WERI-Rb-1 (cell line): ENCODE results near the gene HSPH1.

Experiments
- DNase-seq: peaks from one replicate; pipeline ENCODE4 v3.0.0-alpha.2; 2020
- H3K27ac ChIP-seq: fragments of 250-450 bp; sonication (Bioruptor Pico); 2 replicates; pipeline ENCODE4 v1.5.1; 2020; ENCODE audit warnings: mild to moderate bottlenecking, moderate library complexity
- H3K27me3 ChIP-seq: fragments of 250-450 bp; sonication (Bioruptor Pico); 2 replicates; pipeline ENCODE4 v1.5.1; 2021; ENCODE audit warnings: mild to moderate bottlenecking, low read depth, moderate library complexity; ENCODE audit not compliant: insufficient read depth, severe bottlenecking
- H3K36me3 ChIP-seq: fragments of 250-450 bp; sonication (Bioruptor Pico); 2 replicates; pipeline ENCODE4 v1.5.1; 2020; ENCODE audit warnings: mild to moderate bottlenecking, moderate library complexity
- H3K4me3 ChIP-seq: 2 replicates; pipeline ENCODE4 v1.5.1; 2011; ENCODE audit warnings: low read depth, mild to moderate bottlenecking, control low read depth, low read length
- H3K9me3 ChIP-seq: fragments of 250-450 bp; sonication (Bioruptor Pico); 2 replicates; pipeline ENCODE4 v1.5.1; 2021; ENCODE audit warnings: mild to moderate bottlenecking, moderate library complexity; ENCODE audit not compliant: severe bottlenecking
- TF ChIP-seq, protein P1 (sequence below): IDR thresholded peaks from 2 replicates; pipeline ENCODE4 v1.5.1; 2011; ENCODE audit warnings: low read depth, mild to moderate bottlenecking, control low read depth, inconsistent platforms, low read length

The HSPH1 gene

GRCh38 chr13:31122544-31123260 lies 39.0 kb downstream of the HSPH1 start:
- DNase-seq, result no peak
- TF ChIP-seq, protein P1, sequence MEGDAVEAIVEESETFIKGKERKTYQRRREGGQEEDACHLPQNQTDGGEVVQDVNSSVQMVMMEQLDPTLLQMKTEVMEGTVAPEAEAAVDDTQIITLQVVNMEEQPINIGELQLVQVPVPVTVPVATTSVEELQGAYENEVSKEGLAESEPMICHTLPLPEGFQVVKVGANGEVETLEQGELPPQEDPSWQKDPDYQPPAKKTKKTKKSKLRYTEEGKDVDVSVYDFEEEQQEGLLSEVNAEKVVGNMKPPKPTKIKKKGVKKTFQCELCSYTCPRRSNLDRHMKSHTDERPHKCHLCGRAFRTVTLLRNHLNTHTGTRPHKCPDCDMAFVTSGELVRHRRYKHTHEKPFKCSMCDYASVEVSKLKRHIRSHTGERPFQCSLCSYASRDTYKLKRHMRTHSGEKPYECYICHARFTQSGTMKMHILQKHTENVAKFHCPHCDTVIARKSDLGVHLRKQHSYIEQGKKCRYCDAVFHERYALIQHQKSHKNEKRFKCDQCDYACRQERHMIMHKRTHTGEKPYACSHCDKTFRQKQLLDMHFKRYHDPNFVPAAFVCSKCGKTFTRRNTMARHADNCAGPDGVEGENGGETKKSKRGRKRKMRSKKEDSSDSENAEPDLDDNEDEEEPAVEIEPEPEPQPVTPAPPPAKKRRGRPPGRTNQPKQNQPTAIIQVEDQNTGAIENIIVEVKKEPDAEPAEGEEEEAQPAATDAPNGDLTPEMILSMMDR, result no peak
- no peak overlapping the region for H3K4me3 ChIP-seq
- H3K36me3 ChIP-seq, result no peaks in the 10 kb centered on the region
- no peaks in the 10 kb centered on the region for H3K27me3 ChIP-seq
- H3K27ac ChIP-seq, result no peak overlapping the region
- no peaks in the 10 kb centered on the region for H3K9me3 ChIP-seq

DNA sequence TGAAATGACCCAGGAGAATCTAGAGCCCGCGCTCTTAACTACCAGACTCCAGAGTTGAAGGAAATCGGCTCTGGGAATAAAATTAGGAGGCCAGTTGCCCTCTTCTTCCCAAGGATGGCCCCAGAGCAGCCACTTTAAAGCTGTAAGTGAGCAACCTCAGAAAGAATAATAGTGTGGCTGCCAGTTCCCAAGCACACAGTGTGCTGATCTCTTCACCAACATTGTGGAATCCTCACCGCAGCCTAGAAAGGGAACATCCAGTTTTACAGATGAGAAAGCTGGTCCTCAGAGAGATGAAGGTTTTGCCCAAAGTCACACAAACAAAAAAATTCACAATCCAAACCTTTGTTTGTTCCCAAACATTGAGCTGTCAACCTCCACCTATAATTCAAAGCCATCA lies 39.6 kb downstream of the HSPH1 start:
- Histone ChIP-seq H3K27ac (no peak overlapping the region), H3K9me3 (no peaks in the 10 kb centered on the region), H3K27me3 (no peaks in the 10 kb centered on the region), H3K36me3 (no peaks in the 10 kb centered on the region), H3K4me3 (no peak overlapping the region)
- no peak for DNase-seq
- TF ChIP-seq, protein P1, result no peak

DNA sequence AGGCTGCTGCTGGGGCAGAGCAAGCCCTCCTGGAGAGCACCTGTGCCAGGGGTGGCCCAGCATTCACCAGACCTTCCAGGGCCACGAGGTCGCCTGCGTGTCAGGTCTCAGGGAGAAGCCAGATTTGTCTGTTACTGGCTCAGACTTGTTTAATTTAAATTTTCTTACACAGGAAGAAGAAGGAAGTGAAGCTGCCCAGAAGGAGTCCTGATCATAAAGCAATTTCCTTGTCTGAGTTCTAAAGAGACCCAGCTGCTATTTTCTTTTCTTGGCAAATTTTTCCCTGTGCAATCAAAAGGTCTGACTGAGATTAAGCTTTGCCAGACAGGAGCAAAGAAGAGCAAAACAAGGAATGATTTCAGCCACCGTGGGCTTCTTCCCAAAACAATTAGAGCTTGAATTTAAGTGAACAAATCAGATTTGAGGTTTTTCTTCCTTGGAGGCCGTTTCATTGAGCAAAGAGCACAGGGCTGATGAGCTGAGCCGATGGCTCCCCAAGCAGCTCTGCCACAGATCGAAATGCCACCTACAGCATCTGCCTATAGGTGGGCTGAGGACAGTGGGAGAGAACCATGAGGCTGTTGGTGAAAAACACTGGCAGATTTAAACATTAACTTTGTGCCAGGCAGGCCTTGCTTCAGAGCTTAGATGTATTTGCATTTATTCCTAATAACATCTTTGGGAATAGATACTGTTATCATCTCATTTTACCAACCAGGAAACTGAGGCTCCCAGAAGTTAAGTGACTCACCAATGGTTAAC lies 40.1 kb downstream of the HSPH1 start:
- no peak overlapping the region for H3K4me3 ChIP-seq
- TF ChIP-seq, protein P1, result no peak
- H3K27me3 ChIP-seq, result no peaks in the 10 kb centered on the region
- no peaks in the 10 kb centered on the region for H3K9me3 ChIP-seq
- no peak overlapping the region for H3K27ac ChIP-seq
- no peaks in the 10 kb centered on the region for H3K36me3 ChIP-seq
- no peak for DNase-seq

GRCh38 chr13:31119966-31120700 lies 41.6 kb downstream of the HSPH1 start:
- Histone ChIP-seq H3K27me3 (no peaks in the 10 kb centered on the region), H3K27ac (no peak overlapping the region), H3K4me3 (no peak overlapping the region), H3K9me3 (no peaks in the 10 kb centered on the region), H3K36me3 (no peaks in the 10 kb centered on the region)
- DNase-seq, result no peak
- TF ChIP-seq, protein P1, result no peak

GRCh38 chr13:31119526-31119925 lies 42.2 kb downstream of the HSPH1 start:
- no peaks in the 10 kb centered on the region for H3K36me3 ChIP-seq
- H3K9me3 ChIP-seq, result no peaks in the 10 kb centered on the region
- H3K27me3 ChIP-seq, result no peaks in the 10 kb centered on the region
- DNase-seq, result no peak
- TF ChIP-seq, protein P1, result no peak
- H3K27ac ChIP-seq, result no peak overlapping the region
- no peak overlapping the region for H3K4me3 ChIP-seq
